ACC112 (cell line): ENCODE measurements around the gene MAP1S.

Source experiments
- H2AFZ ChIP-seq: fragments of 200-600 bp; sonication (generic); one replicate; pipeline ENCODE4 v1.6.0; 2017; ENCODE audit warnings: antibody characterized with exemption, low read length; ENCODE audit not compliant: unreplicated experiment
- H3K27ac ChIP-seq: fragments of 200-600 bp; sonication (generic); 2 replicates; pipeline ENCODE4 v1.5.1; 2014; ENCODE audit warnings: low read depth, mild to moderate bottlenecking, antibody characterized with exemption, low read length, moderate library complexity
- H3K27me3 ChIP-seq: fragments of 200-600 bp; sonication (generic); 2 replicates; pipeline ENCODE4 v1.6.1; 2014; ENCODE audit warnings: mild to moderate bottlenecking, antibody characterized with exemption, low read length, moderate library complexity, mixed read lengths; ENCODE audit not compliant: insufficient read depth
- H3K36me3 ChIP-seq: fragments of 200-600 bp; sonication (generic); 2 replicates; pipeline ENCODE4 v1.6.1; 2016; ENCODE audit warnings: mild to moderate bottlenecking, antibody characterized with exemption, low read length, moderate library complexity, mixed read lengths; ENCODE audit not compliant: insufficient read depth
- H3K4me1 ChIP-seq: fragments of 200-600 bp; sonication (generic); one replicate; pipeline ENCODE4 v1.6.1; 2016; ENCODE audit warnings: low read length, mixed read lengths; ENCODE audit not compliant: insufficient read depth, unreplicated experiment, control insufficient read depth
- H3K4me3 ChIP-seq: fragments of 200-600 bp; sonication (generic); 2 replicates; pipeline ENCODE4 v1.5.1; 2014; ENCODE audit warnings: mild to moderate bottlenecking, low read depth, low read length
- H3K79me2 ChIP-seq: fragments of 200-600 bp; sonication (generic); one replicate; pipeline ENCODE4 v1.6.0; 2016; ENCODE audit warnings: low read length; ENCODE audit not compliant: control insufficient read depth, unreplicated experiment, insufficient read depth

The MAP1S gene

DNA sequence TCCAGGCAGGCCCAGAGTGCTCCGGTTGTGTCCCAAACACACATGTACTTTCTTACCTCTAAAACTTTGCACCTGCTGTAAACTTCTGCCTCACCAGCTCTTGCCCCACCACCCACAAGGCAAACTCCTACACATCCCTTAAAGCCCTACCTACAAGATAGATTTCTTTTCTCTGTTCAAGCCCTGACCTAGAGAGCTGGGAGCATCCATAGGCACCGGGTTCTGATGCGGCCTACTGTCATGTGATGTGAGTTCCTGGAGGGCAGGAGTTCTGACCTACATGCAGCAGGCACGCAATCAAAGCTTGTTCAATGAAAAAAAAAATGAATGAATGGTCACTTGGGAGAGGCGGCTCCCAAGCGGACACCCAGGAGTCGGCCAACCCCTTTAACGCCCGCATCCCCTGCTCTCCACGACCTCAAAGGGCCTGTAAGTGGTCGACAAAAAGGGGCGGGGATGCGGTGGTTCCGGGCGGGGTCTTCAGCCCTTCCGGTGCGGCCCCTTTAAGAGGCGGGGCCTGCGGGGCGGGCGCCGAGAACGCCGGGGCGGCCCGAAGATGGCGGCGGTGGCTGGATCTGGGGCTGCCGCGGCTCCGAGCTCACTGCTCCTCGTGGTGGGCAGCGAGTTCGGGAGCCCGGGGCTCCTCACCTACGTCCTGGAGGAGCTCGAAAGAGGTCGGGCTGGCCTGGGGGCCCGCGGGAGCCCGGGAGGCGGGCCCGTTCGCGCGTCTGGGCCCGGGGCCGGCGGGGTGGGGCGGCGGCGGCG, at the start of gene MAP1S:
Gene MAP1S (plus strand): TSS at position 534 of the 765 bp plus-strand sequence. CDS start 23 bp downstream, at position 557.
- Histone ChIP-seq H3K36me3 (no peaks in the 10 kb centered on the region), H3K79me2 (peaks cover 39% of the 10 kb centered on the region), H3K27me3 (no peaks in the 10 kb centered on the region), H3K27ac (peak within 1 kb of the TSS; percentile 19; the same call in 1 of the 2 replicates), H3K4me3 (peak within 1 kb of the TSS; percentile 80), H3K4me1 (peaks cover 28% of the 10 kb centered on the region), H2AFZ (peak within 1 kb of the TSS; percentile 12)

- no peaks in the 10 kb centered on the region for H3K36me3 ChIP-seq
- no peaks in the 10 kb centered on the region for H3K79me2 ChIP-seq
- no peak overlapping the region for H2AFZ ChIP-seq
- H3K4me3 ChIP-seq, result no peak overlapping the region
- H3K27me3 ChIP-seq, result no peaks in the 10 kb centered on the region
- H3K4me1 ChIP-seq, result no peaks in the 10 kb centered on the region
- H3K27ac ChIP-seq, result no peak overlapping the region
These were observed 47.4 kb upstream of the MAP1S start for GRCh38 chr19:17671906-17672305.

DNA sequence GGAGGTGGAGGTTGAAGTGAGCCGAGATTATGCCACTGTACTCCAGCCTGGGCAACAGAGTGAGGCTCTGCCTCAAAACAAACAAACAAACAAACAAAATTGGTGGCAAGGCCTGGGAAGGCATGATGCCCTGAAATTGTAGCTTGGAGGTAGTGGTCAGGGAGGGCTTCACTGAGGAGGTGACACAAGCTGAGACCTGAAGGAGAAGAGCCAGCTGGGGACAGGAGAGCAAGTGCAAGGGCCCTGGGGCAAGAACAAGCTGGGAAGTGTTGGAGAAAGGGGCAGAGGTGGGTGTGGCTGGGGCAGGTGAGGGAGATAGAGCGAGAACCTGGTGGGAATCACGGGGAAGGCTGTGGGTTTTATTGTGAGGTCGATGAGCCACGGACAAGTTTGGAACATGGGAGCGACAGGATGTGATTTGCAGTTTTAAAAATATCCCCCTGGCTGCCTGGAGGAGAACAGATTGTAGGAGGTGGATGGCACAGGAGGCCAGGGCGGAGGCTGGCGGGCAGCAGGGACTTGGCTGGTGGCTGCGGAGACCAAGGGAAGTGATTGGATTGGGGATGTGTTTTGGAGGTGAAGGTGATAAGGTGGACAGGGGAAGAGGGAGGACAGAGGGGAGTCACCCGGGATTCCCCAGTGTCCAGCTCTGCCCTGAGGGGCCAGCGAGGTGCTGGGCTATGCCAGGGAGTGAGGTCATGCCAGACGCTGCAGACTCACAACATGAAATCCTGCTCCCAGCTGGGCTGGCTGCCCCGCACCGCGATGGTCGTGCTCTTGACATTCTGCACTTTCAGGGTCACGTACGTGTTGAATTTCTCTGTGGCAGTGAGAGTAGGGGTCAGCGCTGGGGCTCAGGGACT, 45.1 kb upstream of the MAP1S start:
- Histone ChIP-seq H3K27me3 (no peaks in the 10 kb centered on the region), H3K4me3 (no peak overlapping the region), H3K79me2 (no peaks in the 10 kb centered on the region), H2AFZ (no peak overlapping the region), H3K27ac (no peak overlapping the region), H3K4me1 (no peaks in the 10 kb centered on the region), H3K36me3 (no peaks in the 10 kb centered on the region)

- no peak overlapping the region for H3K4me3 ChIP-seq
- no peaks in the 10 kb centered on the region for H3K27me3 ChIP-seq
- no peaks in the 10 kb centered on the region for H3K36me3 ChIP-seq
- H3K27ac ChIP-seq, result no peak overlapping the region
- peaks cover 9% of the 10 kb centered on the region for H3K4me1 ChIP-seq
- H3K79me2 ChIP-seq, result no peaks in the 10 kb centered on the region
- no peak overlapping the region for H2AFZ ChIP-seq
These were observed 43.0 kb upstream of the MAP1S start for GRCh38 chr19:17676295-17676694.

- H3K27me3 ChIP-seq, result no peaks in the 10 kb centered on the region
- no peak overlapping the region for H3K27ac ChIP-seq
- no peak overlapping the region for H3K4me3 ChIP-seq
- H3K79me2 ChIP-seq, result no peaks in the 10 kb centered on the region
- peaks cover 9% of the 10 kb centered on the region for H3K4me1 ChIP-seq
- no peaks in the 10 kb centered on the region for H3K36me3 ChIP-seq
- H2AFZ ChIP-seq, result no peak overlapping the region
These were observed 42.3 kb upstream of the MAP1S start for GRCh38 chr19:17677002-17677401.

- Histone ChIP-seq H3K4me3 (no peak overlapping the region), H3K36me3 (no peaks in the 10 kb centered on the region), H3K4me1 (peaks cover 9% of the 10 kb centered on the region), H3K27me3 (no peaks in the 10 kb centered on the region), H3K79me2 (no peaks in the 10 kb centered on the region), H3K27ac (no peak overlapping the region), H2AFZ (no peak overlapping the region)
These were observed 40.4 kb upstream of the MAP1S start for GRCh38 chr19:17678836-17679235.

DNA sequence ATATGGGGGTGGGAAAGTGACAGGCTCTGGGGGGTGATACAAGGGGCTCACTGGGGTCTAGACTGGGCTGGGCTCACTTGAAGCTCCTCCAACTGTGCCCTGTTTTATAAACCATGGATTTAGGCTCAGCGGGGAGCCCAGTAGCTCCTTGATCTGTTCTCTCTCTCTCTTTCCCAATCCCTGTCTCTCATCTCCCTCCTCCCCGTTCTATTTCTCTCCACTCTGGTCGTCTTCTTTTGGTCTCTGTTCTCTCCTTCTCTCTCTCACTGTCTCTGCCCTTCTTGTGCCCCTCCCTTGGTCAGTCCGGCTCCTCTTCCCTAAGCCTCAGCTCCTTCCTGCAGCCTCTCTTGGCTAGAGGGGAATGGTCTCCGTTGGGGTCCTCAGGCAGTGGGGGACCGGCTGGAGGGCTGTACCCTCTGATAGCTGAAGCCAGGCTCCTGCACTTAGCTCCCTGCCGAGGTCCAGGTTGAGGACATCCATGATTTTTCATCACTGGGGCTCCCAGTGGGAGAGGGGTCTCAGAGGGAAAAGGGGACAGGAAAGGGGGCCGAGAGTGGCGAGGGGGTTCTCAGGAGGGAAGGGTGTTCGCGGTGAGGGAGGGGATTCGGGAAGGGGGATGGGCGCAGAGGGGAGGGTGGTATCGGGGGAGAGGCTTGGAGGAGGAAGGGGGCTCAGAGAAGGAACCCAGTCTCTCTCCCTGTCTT, 39.6 kb upstream of the MAP1S start:
- no peaks in the 10 kb centered on the region for H3K36me3 ChIP-seq
- peaks cover 9% of the 10 kb centered on the region for H3K4me1 ChIP-seq
- H3K79me2 ChIP-seq, result no peaks in the 10 kb centered on the region
- peak overlapping the region; percentile 68; the same call in 1 of the 2 replicates for H3K27ac ChIP-seq
- H3K4me3 ChIP-seq, result peak overlapping the region; percentile 66
- H2AFZ ChIP-seq, result no peak overlapping the region
- H3K27me3 ChIP-seq, result no peaks in the 10 kb centered on the region

DNA sequence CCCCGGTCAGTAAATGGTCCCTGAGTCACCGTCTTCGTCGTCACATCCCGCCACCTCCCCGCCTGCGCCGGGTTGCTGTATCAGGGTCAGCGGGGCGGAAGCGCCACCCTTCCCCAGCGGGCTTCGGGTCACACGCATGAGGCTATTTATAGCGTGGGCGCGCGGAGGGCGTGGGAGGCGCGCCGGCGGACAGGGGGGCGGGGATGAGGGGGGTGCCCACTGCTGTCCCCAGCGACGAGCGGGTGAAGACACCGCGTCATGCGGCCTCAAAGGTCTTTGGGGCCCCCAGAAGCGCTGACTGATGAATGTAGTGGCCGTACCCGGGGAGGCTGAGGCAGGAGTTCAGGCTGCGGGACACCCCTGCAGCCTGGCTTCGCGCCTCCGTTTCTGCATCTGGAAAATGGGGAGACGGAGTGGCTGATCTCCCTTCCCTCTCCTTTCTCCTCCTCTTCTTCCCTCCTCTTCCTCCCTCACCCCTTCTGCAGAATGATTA, 39.0 kb upstream of the MAP1S start:
- peaks cover 9% of the 10 kb centered on the region for H3K4me1 ChIP-seq
- no peaks in the 10 kb centered on the region for H3K79me2 ChIP-seq
- H3K27ac ChIP-seq, result no peak overlapping the region
- peak overlapping the region; percentile 66; the same call in 1 of the 2 replicates for H3K4me3 ChIP-seq
- H2AFZ ChIP-seq, result peak overlapping the region; percentile 25
- H3K36me3 ChIP-seq, result no peaks in the 10 kb centered on the region
- no peaks in the 10 kb centered on the region for H3K27me3 ChIP-seq

GRCh38 chr19:17681505-17682125, 37.7 kb upstream of the MAP1S start:
- no peak overlapping the region for H3K4me3 ChIP-seq
- H2AFZ ChIP-seq, result no peak overlapping the region
- peaks cover 12% of the 10 kb centered on the region for H3K4me1 ChIP-seq
- no peaks in the 10 kb centered on the region for H3K79me2 ChIP-seq
- H3K36me3 ChIP-seq, result no peaks in the 10 kb centered on the region
- no peak overlapping the region for H3K27ac ChIP-seq
- H3K27me3 ChIP-seq, result peaks cover 8% of the 10 kb centered on the region; the same call in 1 of the 2 replicates

DNA sequence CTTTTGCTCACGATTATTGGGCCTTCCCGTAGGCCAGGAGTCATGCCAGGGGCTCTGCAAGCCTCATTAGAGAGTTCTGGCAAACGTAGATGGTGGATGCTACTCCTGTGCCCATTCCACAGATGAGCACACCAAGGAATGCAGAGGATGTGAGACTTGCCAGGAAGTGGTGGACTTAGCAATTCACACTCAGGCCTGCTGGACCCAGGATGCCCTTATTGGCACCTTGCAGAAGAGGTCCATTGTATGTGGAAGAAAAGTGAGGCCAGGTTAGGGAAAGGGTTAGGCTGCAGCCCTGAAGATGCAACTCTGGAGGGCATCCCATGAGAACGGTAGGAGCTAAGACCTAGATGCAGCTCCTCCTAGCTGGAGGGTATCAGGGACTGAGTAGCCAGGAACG, 37.0 kb upstream of the MAP1S start:
- Histone ChIP-seq H3K36me3 (no peaks in the 10 kb centered on the region), H3K27me3 (peaks cover 13% of the 10 kb centered on the region)

More for the DNA sequence above, 37.0 kb upstream of the MAP1S start:
- Histone ChIP-seq H3K4me3 (no peak overlapping the region), H2AFZ (no peak overlapping the region), H3K27ac (no peak overlapping the region), H3K79me2 (no peaks in the 10 kb centered on the region), H3K4me1 (peaks cover 12% of the 10 kb centered on the region)
